ENCODE results near the gene RP9. TPM values are rescaled to one million over a fixed set of nuclear protein-coding genes. Genes with fewer than 3 reads are reported as not detected.

RP9 gene
- total and polyA plus RNA-seq, 7 donors, result 6.6 to 24.6 (median 10.8) TPM

DNA sequence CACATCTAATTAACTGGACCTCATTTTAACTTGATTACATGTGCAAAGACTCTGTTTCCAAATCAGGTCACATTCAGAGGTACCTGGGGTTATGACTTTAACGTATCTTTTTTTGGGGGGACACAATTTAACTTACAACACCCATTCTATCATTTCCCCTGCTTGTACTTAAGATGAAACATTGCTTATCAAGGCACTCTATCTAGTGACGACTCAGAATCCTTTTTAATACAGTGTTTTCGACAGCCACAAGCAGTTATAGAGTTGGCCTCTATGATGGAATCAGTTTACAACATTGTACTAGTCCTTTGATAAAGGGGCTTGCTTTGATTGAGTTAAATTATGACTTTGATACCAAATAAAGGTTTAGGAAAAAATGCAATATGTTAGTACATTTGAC is 42.9 kb upstream of the RP9 start:
- intact Hi-C loops (cut with DNase I), result no loop called here
- Histone ChIP-seq H3K27ac (no peak overlapping the region), H3K27me3 (no peaks in the 10 kb centered on the region), H3K36me3 (peaks cover 0 to 9% (median 0%) of the 10 kb centered on the region in 4 donors), H3K4me3 (no peak overlapping the region), H3K9me3 (no peaks in the 10 kb centered on the region), H3K4me1 (no peaks in the 10 kb centered on the region)
- 92 to 93% methylated on average over 3 of the region's 3 CpGs for WGBS, 2 donors
- no peak for DNase-seq
- TF ChIP-seq EP300 (IDR thresholded peaks at IDR 0.05), result no peak

GRCh38 chr7:33145156-33145555 is 36.0 kb upstream of the RP9 start:
- H3K27me3 ChIP-seq, result no peaks in the 10 kb centered on the region
- intact Hi-C loops (cut with DNase I), result no loop called here
- 88 to 92% methylated on average over 5 of the region's 5 CpGs for WGBS, 2 donors
- no peaks in the 10 kb centered on the region for H3K36me3 ChIP-seq
- DNase-seq, result no peak
- H3K4me3 ChIP-seq, result no peak overlapping the region
- peaks cover 0 to 5% (median 0%) of the 10 kb centered on the region in 4 donors for H3K4me1 ChIP-seq
- H3K27ac ChIP-seq, result no peak overlapping the region
- no peaks in the 10 kb centered on the region for H3K9me3 ChIP-seq
- TF ChIP-seq POLR2AphosphoS5 (IDR thresholded peaks at IDR 0.05), result no peak
- TF ChIP-seq EP300 (IDR thresholded peaks at IDR 0.05), result no peak
- TF ChIP-seq, protein P1, sequence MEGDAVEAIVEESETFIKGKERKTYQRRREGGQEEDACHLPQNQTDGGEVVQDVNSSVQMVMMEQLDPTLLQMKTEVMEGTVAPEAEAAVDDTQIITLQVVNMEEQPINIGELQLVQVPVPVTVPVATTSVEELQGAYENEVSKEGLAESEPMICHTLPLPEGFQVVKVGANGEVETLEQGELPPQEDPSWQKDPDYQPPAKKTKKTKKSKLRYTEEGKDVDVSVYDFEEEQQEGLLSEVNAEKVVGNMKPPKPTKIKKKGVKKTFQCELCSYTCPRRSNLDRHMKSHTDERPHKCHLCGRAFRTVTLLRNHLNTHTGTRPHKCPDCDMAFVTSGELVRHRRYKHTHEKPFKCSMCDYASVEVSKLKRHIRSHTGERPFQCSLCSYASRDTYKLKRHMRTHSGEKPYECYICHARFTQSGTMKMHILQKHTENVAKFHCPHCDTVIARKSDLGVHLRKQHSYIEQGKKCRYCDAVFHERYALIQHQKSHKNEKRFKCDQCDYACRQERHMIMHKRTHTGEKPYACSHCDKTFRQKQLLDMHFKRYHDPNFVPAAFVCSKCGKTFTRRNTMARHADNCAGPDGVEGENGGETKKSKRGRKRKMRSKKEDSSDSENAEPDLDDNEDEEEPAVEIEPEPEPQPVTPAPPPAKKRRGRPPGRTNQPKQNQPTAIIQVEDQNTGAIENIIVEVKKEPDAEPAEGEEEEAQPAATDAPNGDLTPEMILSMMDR (IDR thresholded peaks at IDR 0.05), result no peak
- no peak for TF ChIP-seq POLR2A (IDR thresholded peaks at IDR 0.05)

DNA sequence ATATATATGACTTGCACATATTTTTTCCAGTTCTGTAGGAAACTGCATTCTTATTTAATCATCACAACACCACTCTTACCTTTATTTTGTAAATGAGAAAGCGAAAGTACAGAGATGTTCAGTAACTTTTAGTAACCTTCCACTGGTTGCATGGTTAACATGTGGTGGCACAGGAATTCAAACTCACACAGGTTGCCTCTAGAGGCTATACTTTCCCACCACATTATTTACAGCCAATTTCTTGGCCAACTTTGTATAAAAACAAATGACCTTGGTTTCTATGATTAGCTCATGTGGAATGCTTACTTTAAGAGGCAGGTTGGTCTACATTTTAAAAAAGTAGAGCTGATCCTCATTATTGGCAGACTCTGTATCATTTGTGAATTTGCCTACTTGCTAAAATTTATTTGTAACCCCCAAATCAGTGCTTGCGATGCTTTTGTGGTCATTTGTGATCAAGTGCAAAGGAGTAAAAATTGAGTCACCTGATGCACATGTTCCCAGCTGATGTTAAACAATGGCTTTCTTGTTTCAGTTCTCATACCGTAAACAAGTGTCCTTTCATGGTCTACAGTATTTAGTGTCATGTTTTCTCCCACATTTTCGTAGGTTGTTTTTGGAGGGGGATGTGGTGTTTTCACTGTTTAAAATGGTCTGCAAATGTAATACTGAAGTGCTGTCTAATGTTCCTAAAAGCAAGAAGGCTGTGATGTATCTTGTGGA is 35.0 kb upstream of the RP9 start:
- Histone ChIP-seq H3K27me3 (no peaks in the 10 kb centered on the region), H3K27ac (no peak overlapping the region), H3K36me3 (no peaks in the 10 kb centered on the region), H3K4me3 (no peak overlapping the region), H3K4me1 (peaks cover 0 to 5% (median 0%) of the 10 kb centered on the region in 4 donors), H3K9me3 (no peaks in the 10 kb centered on the region)
- no peak for DNase-seq
- 66 to 87% methylated on average over 4 of the region's 4 CpGs for WGBS, 2 donors
- TF ChIP-seq POLR2A (IDR thresholded peaks at IDR 0.05) (no peak), EP300 (IDR thresholded peaks at IDR 0.05) (no peak), POLR2AphosphoS5 (IDR thresholded peaks at IDR 0.05) (no peak)
- TF ChIP-seq, protein P1 (IDR thresholded peaks at IDR 0.05), result no peak
- intact Hi-C loops (cut with DNase I), result no loop called here

DNA sequence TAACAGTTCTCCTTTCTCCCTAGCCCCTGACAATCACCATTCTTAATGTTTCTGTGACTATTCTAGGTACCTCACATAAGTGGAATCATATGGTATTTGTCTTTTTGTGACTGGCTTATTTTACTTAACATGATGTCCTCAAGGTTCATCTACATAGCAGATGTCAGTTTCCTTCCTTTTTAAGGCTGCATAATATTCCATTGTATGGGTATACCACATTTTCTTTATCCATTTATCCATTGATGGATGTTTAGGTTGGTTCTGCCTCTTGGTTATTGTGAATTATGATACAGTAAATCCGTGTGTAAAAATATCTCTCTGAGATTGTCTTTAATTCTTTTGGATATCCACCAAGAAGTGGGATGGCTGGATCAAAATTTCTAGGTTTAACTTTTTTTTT is 33.4 kb upstream of the RP9 start:
- Histone ChIP-seq H3K27me3 (no peaks in the 10 kb centered on the region), H3K4me3 (no peak overlapping the region), H3K36me3 (no peaks in the 10 kb centered on the region), H3K4me1 (peaks cover 0 to 5% (median 0%) of the 10 kb centered on the region in 4 donors), H3K9me3 (no peaks in the 10 kb centered on the region), H3K27ac (no peak overlapping the region)
- WGBS, 2 donors, result 89 to 91% methylated on average over 1 of the region's 1 CpG
- no peak for DNase-seq
- TF ChIP-seq POLR2A (IDR thresholded peaks at IDR 0.05) (no peak), EP300 (IDR thresholded peaks at IDR 0.05) (no peak), POLR2AphosphoS5 (IDR thresholded peaks at IDR 0.05) (no peak)
- TF ChIP-seq, protein P1 (IDR thresholded peaks at IDR 0.05), result no peak
- intact Hi-C loops (cut with DNase I), result no loop called here

- intact Hi-C loops (cut with DNase I), result no loop called here
- no peak for DNase-seq
- Histone ChIP-seq H3K36me3 (no peaks in the 10 kb centered on the region), H3K27me3 (no peaks in the 10 kb centered on the region), H3K4me3 (no peak overlapping the region), H3K9me3 (no peaks in the 10 kb centered on the region), H3K4me1 (peaks cover 0 to 7% (median 0%) of the 10 kb centered on the region in 4 donors), H3K27ac (no peak overlapping the region)
- 93 to 95% methylated on average over 15 of the region's 15 CpGs for WGBS, 2 donors
- TF ChIP-seq, protein P1 (IDR thresholded peaks at IDR 0.05), result no peak
- no peak for TF ChIP-seq EP300 (IDR thresholded peaks at IDR 0.05)
- TF ChIP-seq POLR2A (IDR thresholded peaks at IDR 0.05), result no peak
- TF ChIP-seq POLR2AphosphoS5 (IDR thresholded peaks at IDR 0.05), result no peak
Measured at GRCh38 chr7:33137103-33137502, 27.9 kb upstream of the RP9 start.
